Skeletal muscle satellite cell (primary cell): ENCODE data around the gene LCE2C.
"Not testable (repeated sequence)": the region's sequence is repeated elsewhere in the genome, so short reads cannot be mapped to it uniquely, and the experiment has no call there.

Source experiments
- H3K27me3 ChIP-seq: 2 replicates; pipeline ENCODE4 v1.7.0; 2013; ENCODE audit warnings: low read length; ENCODE audit not compliant: control insufficient read depth, insufficient read depth
- H3K36me3 ChIP-seq: 2 replicates; pipeline ENCODE4 v1.7.0; 2013; ENCODE audit warnings: mild to moderate bottlenecking, control low read depth, low read length; ENCODE audit not compliant: insufficient read depth
- H3K4me1 ChIP-seq: 2 replicates; pipeline ENCODE4 v1.7.0; 2013; ENCODE audit warnings: low read length; ENCODE audit not compliant: control insufficient read depth, insufficient read depth
- H3K4me2 ChIP-seq: 2 replicates; pipeline ENCODE4 v1.7.0; 2013; ENCODE audit warnings: mild to moderate bottlenecking, low read length
- H3K4me3 ChIP-seq: 2 replicates; pipeline ENCODE4 v1.7.0; 2013; ENCODE audit warnings: low read length
- H3K9ac ChIP-seq: 2 replicates; pipeline ENCODE4 v1.7.0; 2013; ENCODE audit warnings: mild to moderate bottlenecking, low read depth, low read length, moderate library complexity
- H3K9me3 ChIP-seq: replicated peaks from 2 replicates; pipeline ENCODE4 v1.7.0; 2013; ENCODE audit warnings: mild to moderate bottlenecking, control low read depth, low read length

LCE2C gene

DNA sequence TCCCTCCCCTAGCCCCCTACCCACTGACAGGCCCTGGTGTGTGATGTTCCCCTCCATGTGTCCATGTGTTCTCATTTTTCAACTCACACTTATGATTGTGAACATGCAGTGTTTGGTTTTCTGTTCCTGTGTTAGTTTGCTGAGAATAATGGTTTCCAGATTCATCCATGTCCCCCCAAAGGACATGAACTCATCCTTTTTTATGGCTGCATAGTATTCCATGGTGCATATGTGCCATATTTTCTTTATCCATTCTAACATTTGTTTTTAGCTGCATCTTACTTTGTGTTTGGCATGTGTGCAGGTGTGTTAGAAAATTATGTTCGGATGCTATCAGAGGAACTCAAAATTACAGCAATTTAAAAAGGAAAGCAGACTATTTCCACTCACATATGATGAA is 8.9 kb upstream of the LCE2C start:
- H3K27me3 ChIP-seq, H3K36me3 ChIP-seq, H3K9ac ChIP-seq, H3K4me3 ChIP-seq, H3K9me3 ChIP-seq, H3K4me1 ChIP-seq, H3K4me2 ChIP-seq: not testable (repeated sequence)

DNA sequence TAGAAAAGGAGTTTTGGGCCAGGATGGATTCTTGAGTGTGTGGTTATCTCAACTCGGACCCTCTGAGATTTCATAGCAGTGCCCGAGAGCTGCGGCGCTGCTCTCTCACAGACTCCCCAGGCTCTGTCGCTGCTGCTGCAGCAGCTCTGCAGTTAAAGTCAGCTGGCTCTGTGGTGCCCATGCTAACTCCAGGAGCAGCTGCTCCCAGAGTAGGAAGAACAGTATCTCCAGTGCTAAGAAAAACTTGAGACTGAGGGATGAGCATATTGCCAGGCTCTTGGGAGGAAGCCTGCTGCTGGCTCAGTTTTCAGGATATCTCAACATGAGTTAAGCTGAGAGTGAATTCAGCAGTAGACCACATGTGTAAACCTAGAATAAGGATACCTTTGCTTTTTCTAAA is 7.4 kb upstream of the LCE2C start:
- H3K9ac ChIP-seq: no peak overlapping the region
- no peak overlapping the region for H3K4me2 ChIP-seq
- no peak overlapping the region for H3K4me3 ChIP-seq
- H3K9me3 ChIP-seq: no peaks in the 10 kb centered on the region
- peaks cover 8% of the 10 kb centered on the region for H3K27me3 ChIP-seq
- H3K36me3 ChIP-seq: no peaks in the 10 kb centered on the region
- no peaks in the 10 kb centered on the region for H3K4me1 ChIP-seq

DNA sequence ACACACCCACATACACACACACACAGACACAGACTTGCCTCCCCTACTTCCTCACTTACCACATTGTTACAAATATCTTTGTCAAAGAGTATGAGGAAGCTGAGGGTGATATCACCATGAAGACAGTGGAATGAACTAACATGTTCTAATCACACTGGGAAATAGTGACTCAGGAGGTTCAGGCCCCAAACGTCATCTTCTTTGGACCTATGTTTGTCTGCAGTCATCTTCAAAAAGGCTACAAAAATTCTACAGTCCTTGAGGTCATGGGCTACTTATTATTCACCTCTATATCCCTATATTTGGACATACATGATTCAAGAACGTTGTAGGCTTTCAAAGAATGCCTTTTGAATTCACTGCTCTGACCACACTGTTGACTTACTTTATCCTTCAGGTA is 2.1 kb upstream of the LCE2C start:
- no peaks in the 10 kb centered on the region for H3K36me3 ChIP-seq
- no peak overlapping the region for H3K9ac ChIP-seq
- H3K4me1 ChIP-seq: no peaks in the 10 kb centered on the region
- no peaks in the 10 kb centered on the region for H3K27me3 ChIP-seq
- no peaks in the 10 kb centered on the region for H3K9me3 ChIP-seq
- H3K4me3 ChIP-seq: no peak overlapping the region
- H3K4me2 ChIP-seq: no peak overlapping the region

DNA sequence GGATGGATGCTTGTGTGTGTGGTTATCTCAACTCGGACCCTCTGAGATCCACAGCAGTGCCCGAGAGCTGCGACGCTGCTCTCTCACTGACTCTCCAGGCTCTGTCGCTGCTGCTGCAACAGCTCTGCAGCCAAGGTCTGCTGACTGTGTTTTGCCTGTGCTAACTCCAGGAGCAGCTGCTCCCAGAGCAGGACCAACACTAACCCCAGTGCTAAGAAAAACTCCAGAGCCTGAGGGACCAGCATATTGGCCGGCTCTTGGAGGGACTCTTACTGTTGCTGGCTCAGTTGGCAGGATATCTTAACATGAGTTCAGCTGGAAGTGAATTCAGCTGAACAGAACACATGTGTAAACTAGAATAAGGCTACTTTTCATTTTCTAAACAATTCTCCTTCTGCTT is 4.4 kb downstream of the LCE2C start:
- H3K4me3 ChIP-seq: no peak overlapping the region
- H3K9me3 ChIP-seq: no peaks in the 10 kb centered on the region
- no peaks in the 10 kb centered on the region for H3K4me1 ChIP-seq
- H3K4me2 ChIP-seq: no peak overlapping the region
- H3K9ac ChIP-seq: no peak overlapping the region
- no peaks in the 10 kb centered on the region for H3K36me3 ChIP-seq
- peaks cover 20% of the 10 kb centered on the region for H3K27me3 ChIP-seq

DNA sequence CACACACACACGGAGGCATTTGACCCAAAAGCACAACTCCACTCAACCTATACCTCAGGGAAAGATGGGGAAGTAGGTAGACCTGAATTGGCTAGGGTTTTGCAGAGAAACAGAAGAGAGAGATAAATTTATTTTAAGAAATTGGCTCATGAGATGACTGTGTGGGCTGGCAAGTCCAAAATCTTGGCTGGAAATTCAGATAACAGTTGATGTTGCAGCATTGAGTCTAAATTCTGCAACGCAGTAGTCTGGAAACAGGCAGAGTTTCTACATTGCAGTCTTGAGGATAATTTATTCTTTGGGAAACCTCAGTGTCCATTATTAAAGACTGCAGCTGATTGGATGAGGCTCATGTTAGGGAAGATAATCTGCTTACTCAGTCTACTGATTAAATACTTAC is 6.5 kb downstream of the LCE2C start:
- Histone ChIP-seq H3K4me2 (no peak overlapping the region), H3K4me3 (no peak overlapping the region)

DNA sequence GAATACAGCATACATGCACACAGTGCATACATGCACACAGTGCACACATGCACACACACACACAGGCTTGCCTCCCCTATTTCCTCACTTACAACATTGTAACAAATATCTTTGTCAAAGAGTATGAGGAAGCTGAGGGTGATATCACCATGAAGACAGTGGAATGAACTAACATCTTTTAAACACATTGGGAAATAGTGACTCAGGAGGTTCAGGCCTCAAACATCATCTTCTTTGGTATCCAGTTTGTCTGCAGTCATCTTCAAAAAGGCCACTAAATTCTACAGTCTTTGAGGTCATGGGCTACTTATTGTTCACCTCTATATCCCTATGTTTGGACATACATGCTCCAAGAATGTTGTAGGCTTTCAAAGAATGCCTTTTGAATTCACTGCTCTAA is 8.8 kb downstream of the LCE2C start:
- no peaks in the 10 kb centered on the region for H3K9me3 ChIP-seq
- peaks cover 15% of the 10 kb centered on the region for H3K27me3 ChIP-seq
- no peak overlapping the region for H3K4me3 ChIP-seq
- no peak overlapping the region for H3K9ac ChIP-seq
- H3K36me3 ChIP-seq: no peaks in the 10 kb centered on the region
- H3K4me1 ChIP-seq: no peaks in the 10 kb centered on the region
- no peak overlapping the region for H3K4me2 ChIP-seq

More for the DNA sequence above, 6.5 kb downstream of the LCE2C start:
- no peaks in the 10 kb centered on the region for H3K4me1 ChIP-seq
- no peak overlapping the region for H3K9ac ChIP-seq
- H3K36me3 ChIP-seq: no peaks in the 10 kb centered on the region
- H3K9me3 ChIP-seq: no peaks in the 10 kb centered on the region
- H3K27me3 ChIP-seq: peaks cover 20% of the 10 kb centered on the region

DNA sequence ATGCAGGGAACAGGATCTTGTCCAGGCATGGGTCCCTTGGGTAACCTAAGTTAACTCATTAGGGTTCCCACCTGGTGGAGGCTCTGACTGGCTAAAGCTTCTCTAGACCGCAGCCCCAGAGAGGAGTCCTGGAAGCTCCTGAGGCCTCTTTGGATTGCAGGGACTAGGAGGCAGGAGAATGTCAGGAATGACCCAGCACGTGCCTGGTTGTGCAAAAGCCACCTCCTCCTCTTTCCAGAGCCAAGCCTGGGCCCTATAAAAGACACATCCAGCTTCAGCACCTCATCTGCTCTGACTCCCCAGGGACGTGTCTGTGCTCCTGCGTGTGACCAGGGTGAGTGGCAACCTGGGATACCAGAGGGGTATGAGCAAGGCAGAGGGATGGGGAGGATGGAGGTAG is 10.7 kb downstream of the LCE2C start, which contains the start of gene LCE2B:
LCE2B (plus strand) TSS at position 301 of the 400 bp plus-strand sequence. CDS start 721 bp downstream, outside the sequence.
- H3K9me3 ChIP-seq, H3K36me3 ChIP-seq, H3K27me3 ChIP-seq, H3K4me3 ChIP-seq, H3K9ac ChIP-seq, H3K4me2 ChIP-seq, H3K4me1 ChIP-seq: not testable (repeated sequence)

DNA sequence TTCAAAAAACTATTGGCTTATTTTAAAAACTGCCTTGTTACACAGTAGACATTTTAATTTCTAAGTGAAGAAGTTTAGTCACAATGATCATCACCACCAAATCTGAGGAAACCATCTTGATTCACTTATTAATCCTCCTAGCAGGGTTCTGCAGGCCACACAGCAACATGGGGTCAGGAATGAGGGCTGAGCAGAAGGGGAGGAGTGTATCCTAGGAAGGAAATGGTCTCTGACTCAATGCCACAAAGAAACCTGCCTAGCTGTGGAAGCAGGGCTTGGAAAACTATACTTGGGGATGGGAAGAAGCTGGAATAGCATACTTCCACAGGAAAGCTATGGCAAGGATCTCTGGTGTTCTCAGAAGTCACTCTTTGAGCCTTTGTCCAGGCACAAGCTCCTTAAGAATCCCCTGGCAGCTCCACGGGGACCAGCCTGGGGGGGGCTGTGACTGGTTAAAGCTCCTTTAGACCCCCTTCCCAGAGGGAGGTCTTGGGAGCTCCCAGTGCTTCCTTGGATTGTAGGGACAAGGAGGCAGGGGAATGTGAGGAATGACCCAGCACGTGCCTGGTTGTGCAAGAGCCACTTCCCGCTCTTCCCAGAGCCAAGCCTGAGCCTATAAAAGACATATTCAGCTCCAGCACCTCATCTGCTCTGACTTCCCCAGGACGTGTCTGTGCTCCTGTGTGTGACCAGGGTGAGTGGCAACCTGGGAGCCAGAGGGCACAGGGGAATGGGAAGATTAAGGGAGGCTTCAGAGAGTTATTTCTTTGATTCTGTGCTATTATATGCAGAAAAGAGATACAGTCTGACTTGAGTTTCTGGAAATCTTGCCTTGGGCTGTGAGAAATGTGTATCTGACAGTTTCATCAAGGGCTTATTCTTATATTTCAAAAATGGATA is 22.9 kb downstream of the LCE2C start, which contains the start of gene LCE2A:
LCE2A (plus strand) TSS at position 645 of the 900 bp plus-strand sequence. CDS start 557 bp downstream, outside the sequence.
- Histone ChIP-seq H3K4me3 (no peak within 1 kb of the TSS), H3K9ac (no peak within 1 kb of the TSS), H3K36me3 (no peaks in the 10 kb centered on the region), H3K27me3 (peaks cover 4% of the 10 kb centered on the region), H3K4me1 (no peaks in the 10 kb centered on the region), H3K4me2 (no peak within 1 kb of the TSS), H3K9me3 (no peaks in the 10 kb centered on the region)

DNA sequence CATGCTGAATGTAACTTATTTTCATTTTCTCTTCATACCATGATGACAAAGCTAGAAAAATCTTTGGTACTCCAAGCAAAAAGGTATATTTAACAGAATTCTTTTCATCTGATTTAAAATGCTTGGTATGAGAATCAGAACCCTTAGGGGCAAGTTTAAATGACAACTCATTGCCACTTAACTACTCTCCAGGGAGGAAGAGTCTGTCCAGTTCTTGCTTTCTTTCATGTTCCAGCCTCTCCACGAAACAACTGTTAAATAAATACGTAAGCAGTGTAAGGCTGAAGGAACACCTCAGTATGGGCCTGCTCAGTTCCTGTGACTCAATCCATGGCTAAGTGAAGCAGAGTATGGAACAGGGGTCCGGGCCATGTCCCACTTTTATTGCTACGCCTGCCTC is 24.7 kb downstream of the LCE2C start:
- H3K4me3 ChIP-seq: no peak overlapping the region
- H3K27me3 ChIP-seq: peaks cover 4% of the 10 kb centered on the region
- H3K4me1 ChIP-seq: no peaks in the 10 kb centered on the region
- no peaks in the 10 kb centered on the region for H3K9me3 ChIP-seq
- no peak overlapping the region for H3K9ac ChIP-seq
- H3K4me2 ChIP-seq: no peak overlapping the region
- H3K36me3 ChIP-seq: no peaks in the 10 kb centered on the region

DNA sequence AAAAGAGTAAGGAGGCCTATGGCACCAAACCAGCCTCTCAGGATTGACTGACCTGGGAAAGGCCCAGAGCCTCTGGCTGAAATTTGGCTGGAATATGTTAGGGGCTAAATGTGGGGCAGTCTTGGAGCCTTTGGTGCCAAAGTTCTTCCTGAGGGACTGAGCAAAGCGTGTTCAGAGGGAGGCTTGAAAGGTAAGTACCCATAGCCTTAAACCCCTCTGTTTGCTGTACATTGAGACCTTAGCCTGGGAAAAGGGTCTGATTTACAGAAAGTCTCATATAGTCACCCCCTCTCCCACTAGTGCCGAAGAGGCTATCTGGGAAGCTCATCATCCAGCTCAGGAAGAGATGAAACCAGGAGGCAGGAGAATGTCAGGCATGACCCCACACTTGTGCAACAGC is 32.8 kb downstream of the LCE2C start, which contains the start of gene LCE4A:
LCE4A (plus strand) TSS at position 301 of the 400 bp plus-strand sequence. CDS start 916 bp downstream, outside the sequence.
- no peak within 1 kb of the TSS for H3K4me3 ChIP-seq
- H3K9ac ChIP-seq: no peak within 1 kb of the TSS
- no peaks in the 10 kb centered on the region for H3K4me1 ChIP-seq
- H3K27me3 ChIP-seq: peaks cover 7% of the 10 kb centered on the region
- no peaks in the 10 kb centered on the region for H3K36me3 ChIP-seq
- no peaks in the 10 kb centered on the region for H3K9me3 ChIP-seq
- no peak within 1 kb of the TSS for H3K4me2 ChIP-seq

DNA sequence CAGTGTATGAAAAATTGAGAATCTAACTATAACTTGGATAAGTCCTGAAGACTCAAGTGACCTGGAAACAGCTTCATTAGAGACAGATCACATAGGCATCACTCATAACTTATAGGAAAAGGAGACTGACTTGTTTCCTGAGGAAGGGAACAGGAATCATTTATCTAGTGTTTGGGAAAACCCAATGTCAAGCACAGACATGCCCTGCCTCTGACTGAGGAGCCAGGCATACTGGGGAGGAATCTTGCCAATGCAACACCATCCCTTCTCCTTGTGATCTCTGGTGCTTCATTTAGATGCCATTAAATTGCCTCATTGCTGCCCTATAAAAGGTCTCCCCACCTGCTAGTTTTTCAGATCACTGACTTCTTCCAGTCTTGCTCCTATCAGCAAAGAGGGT is 43.2 kb downstream of the LCE2C start:
- H3K9me3 ChIP-seq: no peaks in the 10 kb centered on the region
- H3K27me3 ChIP-seq: peaks cover 14% of the 10 kb centered on the region
- no peaks in the 10 kb centered on the region for H3K36me3 ChIP-seq
- H3K4me1 ChIP-seq: no peaks in the 10 kb centered on the region
- no peak overlapping the region for H3K4me2 ChIP-seq
- no peak overlapping the region for H3K4me3 ChIP-seq
- H3K9ac ChIP-seq: no peak overlapping the region

DNA sequence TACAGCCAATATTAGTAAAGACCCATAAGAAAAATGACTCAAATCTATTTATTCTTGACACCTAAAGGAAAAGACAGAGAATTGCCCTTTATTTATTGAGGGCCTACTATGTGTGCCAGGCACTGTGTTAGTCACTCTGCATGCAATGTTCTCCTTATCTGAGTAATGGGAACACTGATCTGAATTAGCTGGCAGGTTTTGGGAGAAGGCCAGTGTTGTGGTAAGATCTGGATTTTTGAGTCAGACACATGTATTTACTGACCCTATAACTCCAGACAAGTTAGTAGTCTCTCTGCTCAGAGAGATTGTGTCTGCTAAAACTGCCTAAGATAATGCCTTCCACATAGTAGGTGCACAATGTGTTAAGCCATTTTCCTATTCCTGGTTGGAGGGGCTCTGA is 50.2 kb downstream of the LCE2C start:
- H3K4me3 ChIP-seq: no peak overlapping the region
- no peaks in the 10 kb centered on the region for H3K36me3 ChIP-seq
- H3K27me3 ChIP-seq: peaks cover 7% of the 10 kb centered on the region
- no peak overlapping the region for H3K9ac ChIP-seq
- no peaks in the 10 kb centered on the region for H3K4me1 ChIP-seq
- H3K4me2 ChIP-seq: no peak overlapping the region
- H3K9me3 ChIP-seq: no peaks in the 10 kb centered on the region
